SK-N-SH (cell line): ENCODE measurements around the gene NOVA1. TPM values are rescaled to one million over a fixed set of nuclear protein-coding genes. Genes with fewer than 3 reads are reported as not detected.

Experiments
- CTCF ChIA-PET: fragments of 300-600, 350-600 bp; formaldehyde crosslinking; extraction: SDS; loops from one replicate; lab custom pipeline; 2021; lab: Yijun Ruan, JAX
- POLR2A ChIA-PET: fragments of 350-600 bp; sonication (Branson Sonifier 250); formaldehyde crosslinking; extraction: SDS; loops from one replicate; lab custom pipeline; 2020; ENCODE audit warnings: antibody characterized with exemption, inconsistent platforms; lab: Yijun Ruan, JAX
- DNase-seq: peaks from one replicate; pipeline ENCODE4 v3.0.0; 2012
- H2AFZ ChIP-seq: fragments of 200-600 bp; sonication (generic); 2 replicates; pipeline ENCODE4 v1.8.1; 2016; ENCODE audit warnings: antibody characterized with exemption, mild to moderate bottlenecking, low read depth
- H3F3A ChIP-seq: fragments of 200-600 bp; sonication (generic); replicated peaks from 2 replicates; pipeline ENCODE3; 2016; ENCODE audit warnings: antibody characterized with exemption, mild to moderate bottlenecking; ENCODE audit not compliant: insufficient read depth
- H3K27ac ChIP-seq, 2 experiments: fragments of 200-500 bp in 1 of 2; fragments of 200-600 bp in 1 of 2; sonication (Bioruptor generic) in 1 of 2; sonication (generic), shearing (Covaris generic) in 1 of 2; 2 replicates each; pipeline versions ENCODE4 v1.5.1 to v1.6.1; 2014 to 2016; ENCODE audit warnings: low read depth in 2 of 2, inconsistent platforms in 1 of 2, low read length in 1 of 2, mild to moderate bottlenecking in 1 of 2, mixed read lengths in 1 of 2
- H3K27me3 ChIP-seq: fragments of 200-600 bp; sonication (generic), shearing (Covaris generic); 2 replicates; pipeline ENCODE4 v1.6.1; 2016; ENCODE audit warnings: mixed run types; ENCODE audit not compliant: insufficient read depth
- H3K36me3 ChIP-seq, 2 experiments: fragments of 200-500 bp in 1 of 2; fragments of 200-600 bp in 1 of 2; sonication (Bioruptor generic) in 1 of 2; sonication (generic) in 1 of 2; replicated peaks in 1 of 2; 2 replicates each; pipeline versions ENCODE3 to v1.5.1; 2014 to 2016; ENCODE audit warnings: low read length in 1 of 2, mild to moderate bottlenecking in 1 of 2; ENCODE audit not compliant: insufficient read depth in 2 of 2, control insufficient read depth in 1 of 2
- H3K4me1 ChIP-seq, 2 experiments: fragments of 200-500 bp in 1 of 2; fragments of 200-600 bp in 1 of 2; sonication (Bioruptor generic) in 1 of 2; sonication (generic), shearing (Covaris generic) in 1 of 2; 2 replicates each; pipeline versions ENCODE4 v1.5.1 to v1.6.1; 2014 to 2016; ENCODE audit warnings: low read depth in 1 of 2, low read length in 1 of 2, mixed run types in 1 of 2; ENCODE audit not compliant: insufficient read depth in 2 of 2, control insufficient read depth in 1 of 2
- H3K4me2 ChIP-seq: fragments of 200-600 bp; sonication (generic), shearing (Covaris generic); 2 replicates; pipeline ENCODE4 v1.6.1; 2017; ENCODE audit warnings: mixed run types
- H3K4me3 ChIP-seq, 2 experiments: fragments of 200-500 bp in 1 of 2; fragments of 200-600 bp in 1 of 2; sonication (Bioruptor generic) in 1 of 2; sonication (generic), shearing (Covaris generic) in 1 of 2; 2 replicates each; pipeline versions ENCODE4 v1.5.1 to v1.8.1; 2014 to 2016; ENCODE audit warnings: low read depth in 2 of 2, inconsistent platforms in 1 of 2, low read length in 1 of 2, mild to moderate bottlenecking in 1 of 2, mixed read lengths in 1 of 2, moderate library complexity in 1 of 2
- H3K79me2 ChIP-seq: fragments of 200-600 bp; sonication (generic); 2 replicates; pipeline ENCODE4 v1.8.1; 2017; ENCODE audit warnings: mild to moderate bottlenecking; ENCODE audit not compliant: insufficient read depth
- H3K9ac ChIP-seq: fragments of 200-600 bp; sonication (generic); 2 replicates; pipeline ENCODE4 v1.6.1; 2017; ENCODE audit warnings: mixed run types
- H3K9me2 ChIP-seq: fragments of 200-600 bp; sonication (generic); 2 replicates; pipeline ENCODE4 v1.6.1; 2017; ENCODE audit warnings: mixed run types
- H3K9me3 ChIP-seq: fragments of 200-600 bp; sonication (generic); 2 replicates; pipeline ENCODE4 v1.6.1; 2017; ENCODE audit warnings: mixed run types, mild to moderate bottlenecking, moderate library complexity
- H4K20me1 ChIP-seq: fragments of 200-600 bp; sonication (generic); 2 replicates; pipeline ENCODE4 v1.6.1; 2017; ENCODE audit warnings: mild to moderate bottlenecking, mixed run types; ENCODE audit not compliant: insufficient read depth
- CTCF ChIP-seq: fragments of 200-600 bp; sonication (generic); IDR thresholded peaks from 2 replicates; pipeline ENCODE4 v1.6.1; 2017; ENCODE audit warnings: antibody characterized with exemption, mild to moderate bottlenecking, moderate library complexity
- ELF1 ChIP-seq: IDR thresholded peaks from 2 replicates; pipeline ENCODE4 v1.4.0; 2012
- EP300 ChIP-seq, 2 experiments: IDR thresholded peaks; 2 replicates each; pipeline versions ENCODE4 v1.4.0 to v1.6.1; 2012; ENCODE audit warnings: borderline replicate concordance in 1 of 2, low read depth in 1 of 2, low read length in 1 of 2
- EZH2phosphoT487 ChIP-seq: fragments of 200-600 bp; sonication (generic); IDR thresholded peaks from 2 replicates; pipeline ENCODE4 v1.6.1; 2017; ENCODE audit warnings: low read depth, mixed run types, mild to moderate bottlenecking, antibody characterized with exemption, moderate library complexity, borderline replicate concordance
- FOXM1 ChIP-seq: IDR thresholded peaks from 2 replicates; pipeline ENCODE4 v1.4.0; 2012; ENCODE audit warnings: low read depth, mild to moderate bottlenecking
- GABPA ChIP-seq: IDR thresholded peaks from 2 replicates; pipeline ENCODE4 v1.4.0; 2012; ENCODE audit warnings: low read depth, mild to moderate bottlenecking
- IRF3 ChIP-seq: fragments of 150-350 bp; IDR thresholded peaks from 2 replicates; pipeline ENCODE4 v1.6.1; 2016; ENCODE audit warnings: mild to moderate bottlenecking, low read depth, low read length
- MAX ChIP-seq: IDR thresholded peaks from 2 replicates; pipeline ENCODE4 v1.4.0; 2012; ENCODE audit warnings: low read depth
- MEF2A ChIP-seq: IDR thresholded peaks from 2 replicates; pipeline ENCODE4 v1.4.0; 2012; ENCODE audit warnings: low read depth, borderline replicate concordance
- NRF1 ChIP-seq: IDR thresholded peaks from 2 replicates; pipeline ENCODE4 v1.6.1; 2012; ENCODE audit warnings: low read depth, mild to moderate bottlenecking, low read length
- POLR2AphosphoS5 ChIP-seq: IDR thresholded peaks from 2 replicates; pipeline ENCODE4 v1.6.1; 2012; ENCODE audit warnings: low read depth, low read length
- RFX5 ChIP-seq: IDR thresholded peaks from 2 replicates; pipeline ENCODE4 v1.6.1; 2012; ENCODE audit warnings: mild to moderate bottlenecking, improper control_type of control experiment, low read length
- RXRA ChIP-seq: IDR thresholded peaks from 2 replicates; pipeline ENCODE4 v1.4.0; 2012; ENCODE audit warnings: low read depth, mild to moderate bottlenecking, borderline replicate concordance
- SMC3 ChIP-seq: IDR thresholded peaks from 2 replicates; pipeline ENCODE4 v1.6.1; 2012; ENCODE audit warnings: low read depth, low read length, improper control_type of control experiment
- TCF12 ChIP-seq: IDR thresholded peaks from 2 replicates; pipeline ENCODE4 v1.4.0; 2012
- USF1 ChIP-seq: IDR thresholded peaks from 2 replicates; pipeline ENCODE4 v1.4.0; 2012; ENCODE audit warnings: low read depth, borderline replicate concordance
- YY1 ChIP-seq: IDR thresholded peaks from 2 replicates; pipeline ENCODE4 v1.4.0; 2012; ENCODE audit warnings: low read depth, mild to moderate bottlenecking
- ZBTB33 ChIP-seq: IDR thresholded peaks from 2 replicates; pipeline ENCODE4 v1.4.0; 2012; ENCODE audit warnings: low read depth, borderline replicate concordance
- WGBS: methylation state at CpG from one replicate; pipeline ENCODE4 v1.1.6; 2017; ENCODE audit warnings: low lambda C conversion rate; 5-methylcytosine and 5-hydroxymethylcytosine counted together
- polyA plus RNA-seq, 3 experiments: library from polyadenylated mRNA; depleted of rRNA; stranded (reverse); fragments of >200 nt; gene quantifications; 2 replicates each; pipeline ENCODE4 v1.2.3, GENCODE V29; 2012

NOVA1 gene
- polyA plus RNA-seq, 1 of the 3 experiments (the other 2 are of a cell fraction), result 0.44 TPM

GRCh38 chr14:26554069-26554772 is 43.6 kb downstream of the NOVA1 start:
- ChIA-PET CTCF (no interaction called here), POLR2A (no interaction called here)
- no peaks in the 10 kb centered on the region; a peak in 2 of 4 replicates for H3K4me1 ChIP-seq
- no peak overlapping the region for H2AFZ ChIP-seq
- no peak overlapping the region for H3K9ac ChIP-seq
- no peak overlapping the region for H3K4me3 ChIP-seq
- WGBS, result 48% methylated on average over 1 of the region's 1 CpG
- H3K4me2 ChIP-seq, result no peak overlapping the region
- H3K79me2 ChIP-seq, result no peaks in the 10 kb centered on the region
- no peak for DNase-seq
- TF ChIP-seq YY1, result no peak
- no peak for TF ChIP-seq NRF1
- no peaks in the 10 kb centered on the region for H3K36me3 ChIP-seq
- H4K20me1 ChIP-seq, result no peaks in the 10 kb centered on the region
- H3K27ac ChIP-seq, result no peak overlapping the region
- H3K9me3 ChIP-seq, result no peaks in the 10 kb centered on the region
- H3K27me3 ChIP-seq, result no peaks in the 10 kb centered on the region
- H3K9me2 ChIP-seq, result no peaks in the 10 kb centered on the region
- H3F3A ChIP-seq, result no peaks in the 10 kb centered on the region

- Histone ChIP-seq H3K27me3 (no peaks in the 10 kb centered on the region), H4K20me1 (no peaks in the 10 kb centered on the region)
- ChIA-PET CTCF (no interaction called here), POLR2A (no interaction called here)
- TF ChIP-seq GABPA (no peak), MAX (no peak), MEF2A (no peak), SMC3 (no peak), ELF1 (no peak), EP300 (IDR thresholded peaks at IDR 0.05; ENCODE audit: borderline replicate concordance in 1 of 2, low read depth in 1 of 2, low read length in 1 of 2) (no peak)
- TF ChIP-seq, all 33 proteins: peak for 0
- H3K27ac ChIP-seq, result no peak overlapping the region
- no peak overlapping the region for H3K9ac ChIP-seq
- H2AFZ ChIP-seq, result no peak overlapping the region
- no peaks in the 10 kb centered on the region for H3K36me3 ChIP-seq
- no peaks in the 10 kb centered on the region for H3K9me2 ChIP-seq
- H3K4me3 ChIP-seq, result no peak overlapping the region
- no peaks in the 10 kb centered on the region for H3K79me2 ChIP-seq
- no peaks in the 10 kb centered on the region for H3K9me3 ChIP-seq
- H3F3A ChIP-seq, result no peaks in the 10 kb centered on the region
- no peak for DNase-seq
- H3K4me1 ChIP-seq, result no peaks in the 10 kb centered on the region; a peak in 2 of 4 replicates
- 72% methylated on average over 3 of the region's 3 CpGs for WGBS
- no peak overlapping the region for H3K4me2 ChIP-seq
These were observed 48.3 kb downstream of the NOVA1 start for GRCh38 chr14:26549571-26549970.

- Histone ChIP-seq H4K20me1 (no peaks in the 10 kb centered on the region), H3K9me3 (no peaks in the 10 kb centered on the region), H3K9ac (no peak overlapping the region), H3K36me3 (no peaks in the 10 kb centered on the region), H3K4me1 (no peaks in the 10 kb centered on the region; a peak in 2 of 4 replicates), H2AFZ (no peak overlapping the region), H3K27me3 (no peaks in the 10 kb centered on the region), H3K9me2 (no peaks in the 10 kb centered on the region), H3K79me2 (no peaks in the 10 kb centered on the region), H3K27ac (no peak overlapping the region), H3K4me2 (no peak overlapping the region), H3K4me3 (no peak overlapping the region), H3F3A (no peaks in the 10 kb centered on the region)
- CTCF ChIA-PET, result no interaction called here
- POLR2A ChIA-PET, result no interaction called here
- DNase-seq, result no peak
- TF ChIP-seq CTCF, result no peak
- TF ChIP-seq FOXM1, result no peak
- no peak for TF ChIP-seq RXRA
- no peak for TF ChIP-seq ELF1
- TF ChIP-seq EZH2phosphoT487, result no peak
- TF ChIP-seq POLR2AphosphoS5, result no peak
- no peak for TF ChIP-seq RFX5
- no peak for TF ChIP-seq TCF12
- TF ChIP-seq IRF3, result no peak
- TF ChIP-seq USF1, result no peak
- TF ChIP-seq ZBTB33, result no peak
These were observed 49.4 kb downstream of the NOVA1 start for GRCh38 chr14:26548406-26548805.
